ENCODE results near the gene WDR27. TPM values are rescaled to one million over a fixed set of nuclear protein-coding genes. Genes with fewer than 3 reads are reported as not detected.

WDR27 gene
- polyA plus RNA-seq, 3 donors, result 0.95 to 20.5 (median 2.0) TPM

DNA sequence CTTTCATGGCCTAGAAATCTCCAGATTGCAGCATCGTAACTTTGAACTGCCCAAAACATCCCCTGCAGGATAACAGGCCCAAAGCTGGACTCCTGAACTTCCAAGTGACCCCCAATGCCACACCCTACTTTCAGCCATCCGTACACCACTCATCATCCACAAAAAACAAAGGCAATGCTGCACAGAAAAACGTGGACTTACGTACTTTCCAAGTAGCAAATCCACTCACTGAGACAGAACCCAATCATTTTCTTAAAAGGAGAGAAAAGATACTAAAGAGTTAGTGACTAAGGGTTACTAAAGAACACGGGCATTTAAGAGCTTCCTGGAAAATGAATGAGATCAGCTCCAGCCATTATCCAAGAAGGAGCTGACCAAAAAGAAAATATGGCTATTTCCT, 211.0 kb downstream of the WDR27 start:
- H3K4me3 Mint-ChIP-seq, result no peak overlapping the region
- no peaks in the 10 kb centered on the region for H3K4me1 Mint-ChIP-seq
- 83% methylated on average over 2 of the region's 5 CpGs for WGBS (ENCODE audit: insufficient coverage)
- H3K36me3 Mint-ChIP-seq, result no peaks in the 10 kb centered on the region
- TF ChIP-seq, protein P1, sequence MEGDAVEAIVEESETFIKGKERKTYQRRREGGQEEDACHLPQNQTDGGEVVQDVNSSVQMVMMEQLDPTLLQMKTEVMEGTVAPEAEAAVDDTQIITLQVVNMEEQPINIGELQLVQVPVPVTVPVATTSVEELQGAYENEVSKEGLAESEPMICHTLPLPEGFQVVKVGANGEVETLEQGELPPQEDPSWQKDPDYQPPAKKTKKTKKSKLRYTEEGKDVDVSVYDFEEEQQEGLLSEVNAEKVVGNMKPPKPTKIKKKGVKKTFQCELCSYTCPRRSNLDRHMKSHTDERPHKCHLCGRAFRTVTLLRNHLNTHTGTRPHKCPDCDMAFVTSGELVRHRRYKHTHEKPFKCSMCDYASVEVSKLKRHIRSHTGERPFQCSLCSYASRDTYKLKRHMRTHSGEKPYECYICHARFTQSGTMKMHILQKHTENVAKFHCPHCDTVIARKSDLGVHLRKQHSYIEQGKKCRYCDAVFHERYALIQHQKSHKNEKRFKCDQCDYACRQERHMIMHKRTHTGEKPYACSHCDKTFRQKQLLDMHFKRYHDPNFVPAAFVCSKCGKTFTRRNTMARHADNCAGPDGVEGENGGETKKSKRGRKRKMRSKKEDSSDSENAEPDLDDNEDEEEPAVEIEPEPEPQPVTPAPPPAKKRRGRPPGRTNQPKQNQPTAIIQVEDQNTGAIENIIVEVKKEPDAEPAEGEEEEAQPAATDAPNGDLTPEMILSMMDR (IDR thresholded peaks at IDR 0.05), result no peak
- no peak for DNase-seq
- no peaks in the 10 kb centered on the region for H3K36me3 ChIP-seq (replicated peaks in 1 of 2; ENCODE audit: control insufficient read depth in 1 of 2, insufficient read depth in 2 of 2, low read length in 2 of 2)
- peaks cover 0 to 18% (median 8%) of the 10 kb centered on the region in 7 donors for H3K9me3 Mint-ChIP-seq
- H3K9me3 ChIP-seq (replicated peaks in 1 of 2; ENCODE audit: control insufficient read depth in 1 of 2, insufficient read depth in 1 of 2, low read length in 2 of 2), result no peaks in the 10 kb centered on the region
- no peak overlapping the region for H3K27ac Mint-ChIP-seq
- no peaks in the 10 kb centered on the region for H3K79me2 ChIP-seq (ENCODE audit: insufficient read depth, low read length)
- no peaks in the 10 kb centered on the region for H3K4me1 ChIP-seq (ENCODE audit: control insufficient read depth in 1 of 2, insufficient read depth in 2 of 2, low read length in 2 of 2)
- intact Hi-C loops (cut with micrococcal nuclease), result no loop called here
- no peak overlapping the region for H3K27ac ChIP-seq (ENCODE audit: low read depth in 1 of 2, low read length in 2 of 2)
- H3K27me3 ChIP-seq (ENCODE audit: control insufficient read depth in 2 of 2, insufficient read depth in 2 of 2, low read length in 2 of 2), result no peaks in the 10 kb centered on the region
- no peak overlapping the region for H2AFZ ChIP-seq (ENCODE audit: insufficient read depth, low read depth, low read length, poor library complexity, severe bottlenecking)
- no peak overlapping the region for H3K9ac ChIP-seq (ENCODE audit: insufficient read depth, low read length, poor library complexity, severe bottlenecking)
- H3K4me3 ChIP-seq (replicated peaks in 1 of 3; ENCODE audit: low read depth in 2 of 3, low read length in 3 of 3), result no peak overlapping the region
- no peaks in the 10 kb centered on the region for H3K27me3 Mint-ChIP-seq (ENCODE audit: low read depth in 3 of 3)
- no peak overlapping the region for H3K4me2 ChIP-seq (replicated peaks; ENCODE audit: extremely low read depth, low read length, poor library complexity, severe bottlenecking)
- H4K20me1 ChIP-seq (ENCODE audit: insufficient read depth, low read length), result no peaks in the 10 kb centered on the region

DNA sequence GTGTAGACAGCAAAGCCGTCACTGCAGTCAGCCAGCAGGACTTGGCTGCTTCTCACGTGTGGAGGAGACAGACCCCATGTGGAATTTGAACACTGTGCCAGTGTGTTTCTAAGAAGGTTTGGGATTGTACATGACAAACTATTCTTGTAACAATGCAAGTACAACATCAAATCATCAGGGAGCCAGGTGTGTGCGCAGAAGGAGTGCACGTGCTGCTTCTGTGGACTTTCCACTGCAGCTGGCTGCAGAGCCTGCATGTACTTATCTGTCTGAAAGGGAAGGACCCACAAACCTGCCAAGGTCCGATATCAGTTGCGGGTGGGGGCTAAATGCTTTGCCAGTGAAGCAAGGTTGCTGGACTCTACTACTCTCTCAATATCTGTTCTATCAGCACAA, 211.6 kb downstream of the WDR27 start:
- no peak overlapping the region for H3K4me3 Mint-ChIP-seq
- H3K79me2 ChIP-seq (ENCODE audit: insufficient read depth, low read length), result no peaks in the 10 kb centered on the region
- H2AFZ ChIP-seq (ENCODE audit: insufficient read depth, low read depth, low read length, poor library complexity, severe bottlenecking), result no peak overlapping the region
- no peaks in the 10 kb centered on the region for H3K36me3 Mint-ChIP-seq
- H3K9ac ChIP-seq (ENCODE audit: insufficient read depth, low read length, poor library complexity, severe bottlenecking), result no peak overlapping the region
- H3K4me3 ChIP-seq (replicated peaks in 1 of 3; ENCODE audit: low read depth in 2 of 3, low read length in 3 of 3), result no peak overlapping the region
- no peaks in the 10 kb centered on the region for H3K27me3 Mint-ChIP-seq (ENCODE audit: low read depth in 3 of 3)
- H3K9me3 Mint-ChIP-seq, result peaks cover 0 to 22% (median 7%) of the 10 kb centered on the region in 7 donors
- H3K36me3 ChIP-seq (replicated peaks in 1 of 2; ENCODE audit: control insufficient read depth in 1 of 2, insufficient read depth in 2 of 2, low read length in 2 of 2), result no peaks in the 10 kb centered on the region
- H3K27ac ChIP-seq (ENCODE audit: low read depth in 1 of 2, low read length in 2 of 2), result no peak overlapping the region
- H4K20me1 ChIP-seq (ENCODE audit: insufficient read depth, low read length), result no peaks in the 10 kb centered on the region
- no peaks in the 10 kb centered on the region for H3K9me3 ChIP-seq (replicated peaks in 1 of 2; ENCODE audit: control insufficient read depth in 1 of 2, insufficient read depth in 1 of 2, low read length in 2 of 2)
- DNase-seq, result no peak
- no peaks in the 10 kb centered on the region for H3K4me1 ChIP-seq (ENCODE audit: control insufficient read depth in 1 of 2, insufficient read depth in 2 of 2, low read length in 2 of 2)
- no peak overlapping the region for H3K4me2 ChIP-seq (replicated peaks; ENCODE audit: extremely low read depth, low read length, poor library complexity, severe bottlenecking)
- no peak overlapping the region for H3K27ac Mint-ChIP-seq
- H3K4me1 Mint-ChIP-seq, result no peaks in the 10 kb centered on the region
- intact Hi-C loops (cut with micrococcal nuclease), result no loop called here
- TF ChIP-seq, protein P1 (IDR thresholded peaks at IDR 0.05), result no peak
- no peaks in the 10 kb centered on the region for H3K27me3 ChIP-seq (ENCODE audit: control insufficient read depth in 2 of 2, insufficient read depth in 2 of 2, low read length in 2 of 2)
- 89% methylated on average over 4 of the region's 6 CpGs for WGBS (ENCODE audit: insufficient coverage)

All from CD14-positive monocyte (primary cell).